Nephron progenitor cell (in vitro differentiated cells): Measurements from ENCODE around the gene GINM1.

Experiments
- DNase-seq: peaks from one replicate; pipeline ENCODE4 v3.0.0; 2021
- H3K27ac Mint-ChIP-seq: 2 replicates; pipeline ENCODE4 v1.8.0; 2021; ENCODE audit warnings: mild to moderate bottlenecking, moderate library complexity, mixed read lengths
- H3K27me3 Mint-ChIP-seq: 2 replicates; pipeline ENCODE4 v1.8.0; 2021; ENCODE audit warnings: mild to moderate bottlenecking, low read depth, mixed read lengths; ENCODE audit not compliant: poor library complexity
- H3K36me3 Mint-ChIP-seq: 2 replicates; pipeline ENCODE4 v1.8.0; 2021; ENCODE audit warnings: low read depth, mixed read lengths
- H3K4me1 Mint-ChIP-seq: 2 replicates; pipeline ENCODE4 v1.8.0; 2021; ENCODE audit warnings: mixed read lengths
- H3K4me3 Mint-ChIP-seq: 2 replicates; pipeline ENCODE4 v1.8.0; 2021; ENCODE audit warnings: mild to moderate bottlenecking, moderate library complexity, mixed read lengths
- H3K9me3 Mint-ChIP-seq: 2 replicates; pipeline ENCODE4 v1.8.0; 2021; ENCODE audit warnings: mild to moderate bottlenecking, moderate library complexity, mixed read lengths
- TF ChIP-seq, protein P1 (sequence below): fragments of 200-600 bp; sonication (generic); IDR thresholded peaks from 2 replicates; pipeline ENCODE4 v1.5.0; 2021; ENCODE audit warnings: antibody characterized with exemption

Gene GINM1

DNA sequence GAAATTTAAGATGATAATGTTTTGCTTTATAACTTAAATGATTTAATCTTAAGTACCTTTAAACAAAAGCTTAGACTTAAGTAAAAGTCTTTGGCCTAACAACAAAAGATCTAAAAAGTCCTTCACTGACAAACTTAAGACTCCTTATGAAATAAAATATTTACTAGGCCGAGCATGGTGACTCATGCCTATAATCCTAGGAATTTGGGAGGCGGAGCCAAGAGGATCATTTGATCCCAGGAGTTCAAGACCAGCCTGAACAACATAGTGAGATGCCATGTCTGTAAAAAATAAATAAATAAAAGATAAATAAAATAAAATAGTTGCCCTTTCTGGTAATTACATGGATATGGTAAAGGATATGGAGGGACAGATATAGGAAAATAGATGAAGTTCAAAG is 69.9 kb downstream of the GINM1 start:
- H3K36me3 Mint-ChIP-seq = peaks cover 32% of the 10 kb centered on the region
- H3K4me1 Mint-ChIP-seq = no peaks in the 10 kb centered on the region
- DNase-seq = no peak
- H3K4me3 Mint-ChIP-seq = no peak overlapping the region
- H3K27ac Mint-ChIP-seq = no peak overlapping the region
- peaks cover 3% of the 10 kb centered on the region for H3K27me3 Mint-ChIP-seq
- no peaks in the 10 kb centered on the region for H3K9me3 Mint-ChIP-seq
- TF ChIP-seq, protein P1, sequence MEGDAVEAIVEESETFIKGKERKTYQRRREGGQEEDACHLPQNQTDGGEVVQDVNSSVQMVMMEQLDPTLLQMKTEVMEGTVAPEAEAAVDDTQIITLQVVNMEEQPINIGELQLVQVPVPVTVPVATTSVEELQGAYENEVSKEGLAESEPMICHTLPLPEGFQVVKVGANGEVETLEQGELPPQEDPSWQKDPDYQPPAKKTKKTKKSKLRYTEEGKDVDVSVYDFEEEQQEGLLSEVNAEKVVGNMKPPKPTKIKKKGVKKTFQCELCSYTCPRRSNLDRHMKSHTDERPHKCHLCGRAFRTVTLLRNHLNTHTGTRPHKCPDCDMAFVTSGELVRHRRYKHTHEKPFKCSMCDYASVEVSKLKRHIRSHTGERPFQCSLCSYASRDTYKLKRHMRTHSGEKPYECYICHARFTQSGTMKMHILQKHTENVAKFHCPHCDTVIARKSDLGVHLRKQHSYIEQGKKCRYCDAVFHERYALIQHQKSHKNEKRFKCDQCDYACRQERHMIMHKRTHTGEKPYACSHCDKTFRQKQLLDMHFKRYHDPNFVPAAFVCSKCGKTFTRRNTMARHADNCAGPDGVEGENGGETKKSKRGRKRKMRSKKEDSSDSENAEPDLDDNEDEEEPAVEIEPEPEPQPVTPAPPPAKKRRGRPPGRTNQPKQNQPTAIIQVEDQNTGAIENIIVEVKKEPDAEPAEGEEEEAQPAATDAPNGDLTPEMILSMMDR = no peak
